Measurements from ENCODE around the gene OOEP.

Gene OOEP

DNA sequence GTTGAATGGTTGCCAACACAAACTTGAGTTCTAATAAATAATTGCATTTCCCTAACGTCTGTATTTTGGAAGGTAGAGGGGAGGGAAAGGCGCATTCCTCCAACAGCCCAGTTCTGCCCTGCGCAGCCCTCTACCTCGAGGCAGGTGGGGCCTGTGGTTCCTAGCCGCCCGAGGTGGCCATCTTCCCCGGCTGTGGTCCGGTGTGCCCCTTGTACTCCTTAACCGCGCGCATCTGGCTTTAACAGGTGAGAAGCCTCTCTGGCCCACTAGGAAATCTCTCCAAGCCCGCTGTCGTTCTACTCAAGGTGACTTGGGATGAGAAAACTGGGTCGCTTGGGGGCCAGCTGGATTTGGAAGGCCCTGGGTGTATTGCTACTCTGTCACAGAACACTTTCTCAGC lies 5.6 kb downstream of the OOEP start:
- DNase-seq = no peak

DNA sequence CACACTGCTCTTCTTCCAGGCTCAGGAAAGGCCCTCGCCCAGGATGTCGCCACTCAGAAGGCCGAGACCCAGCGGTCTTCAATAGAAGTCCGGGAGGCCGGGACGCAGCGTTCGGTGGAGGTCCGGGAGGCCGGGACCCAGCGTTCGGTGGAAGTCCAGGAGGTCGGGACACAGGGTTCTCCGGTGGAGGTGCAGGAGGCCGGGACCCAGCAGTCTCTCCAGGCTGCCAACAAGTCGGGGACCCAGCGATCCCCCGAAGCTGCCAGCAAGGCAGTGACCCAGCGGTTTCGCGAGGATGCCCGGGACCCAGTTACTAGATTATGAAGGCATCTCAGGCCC lies 6.2 kb downstream of the OOEP start:
- DNase-seq = no peak

DNA sequence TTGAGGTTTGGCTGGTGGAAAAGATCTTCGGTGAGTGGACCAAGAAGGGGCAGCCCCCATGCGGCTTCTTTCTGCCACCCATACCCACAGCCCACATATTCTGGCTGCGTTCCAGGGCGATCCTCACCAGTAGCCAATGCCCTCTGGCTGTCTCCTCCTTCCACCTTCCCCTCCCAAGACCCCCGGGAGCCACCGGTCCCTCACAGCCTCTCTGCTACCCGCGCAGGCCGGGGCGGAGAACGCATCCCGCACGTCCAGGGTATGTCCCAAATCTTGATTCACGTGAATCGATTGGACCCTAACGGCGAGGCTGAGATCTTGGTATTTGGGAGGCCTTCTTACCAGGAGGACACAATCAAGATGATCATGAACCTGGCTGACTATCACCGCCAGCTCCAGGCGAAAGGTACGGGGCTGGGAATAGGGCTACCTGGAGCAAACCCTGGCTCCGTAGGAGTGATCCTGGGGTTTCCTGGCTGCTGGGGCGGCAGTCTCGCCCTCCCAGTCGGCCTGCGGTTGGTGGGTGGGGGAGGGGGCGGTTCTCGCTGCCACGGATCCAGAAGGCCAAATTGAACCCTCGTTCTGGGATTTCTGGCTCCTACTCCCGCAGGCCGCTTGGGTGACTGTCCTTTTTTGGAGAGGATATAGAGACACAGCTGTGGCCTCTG lies 6.7 kb downstream of the OOEP start:
- no peak for DNase-seq

DNA sequence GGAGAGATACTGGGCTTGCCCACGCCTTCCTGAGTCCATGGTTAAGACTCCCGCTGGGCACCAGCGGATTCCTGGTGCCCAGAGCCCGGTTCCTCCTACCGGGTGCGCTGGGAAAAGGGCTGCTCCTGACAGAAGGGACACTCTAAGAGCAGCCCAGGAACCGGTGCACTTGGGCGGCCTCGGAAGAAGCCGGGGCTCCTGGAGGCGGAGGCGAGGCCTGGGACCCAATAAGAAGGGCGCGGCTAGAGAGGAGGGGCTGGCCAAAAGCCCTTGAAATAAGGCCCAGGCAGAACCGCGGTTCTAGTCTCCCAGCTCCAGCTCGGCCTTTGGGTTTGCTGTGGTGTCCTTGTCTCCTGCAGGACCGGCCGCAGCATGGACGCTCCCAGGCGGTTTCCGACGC lies 7.3 kb downstream of the OOEP start, which contains the start of gene KHDC3L:
KHDC3L (plus strand) TSS at position 301 of the 400 bp plus-strand sequence; CDS start at position 373, 72 bp downstream.
- no peak for DNase-seq

DNA sequence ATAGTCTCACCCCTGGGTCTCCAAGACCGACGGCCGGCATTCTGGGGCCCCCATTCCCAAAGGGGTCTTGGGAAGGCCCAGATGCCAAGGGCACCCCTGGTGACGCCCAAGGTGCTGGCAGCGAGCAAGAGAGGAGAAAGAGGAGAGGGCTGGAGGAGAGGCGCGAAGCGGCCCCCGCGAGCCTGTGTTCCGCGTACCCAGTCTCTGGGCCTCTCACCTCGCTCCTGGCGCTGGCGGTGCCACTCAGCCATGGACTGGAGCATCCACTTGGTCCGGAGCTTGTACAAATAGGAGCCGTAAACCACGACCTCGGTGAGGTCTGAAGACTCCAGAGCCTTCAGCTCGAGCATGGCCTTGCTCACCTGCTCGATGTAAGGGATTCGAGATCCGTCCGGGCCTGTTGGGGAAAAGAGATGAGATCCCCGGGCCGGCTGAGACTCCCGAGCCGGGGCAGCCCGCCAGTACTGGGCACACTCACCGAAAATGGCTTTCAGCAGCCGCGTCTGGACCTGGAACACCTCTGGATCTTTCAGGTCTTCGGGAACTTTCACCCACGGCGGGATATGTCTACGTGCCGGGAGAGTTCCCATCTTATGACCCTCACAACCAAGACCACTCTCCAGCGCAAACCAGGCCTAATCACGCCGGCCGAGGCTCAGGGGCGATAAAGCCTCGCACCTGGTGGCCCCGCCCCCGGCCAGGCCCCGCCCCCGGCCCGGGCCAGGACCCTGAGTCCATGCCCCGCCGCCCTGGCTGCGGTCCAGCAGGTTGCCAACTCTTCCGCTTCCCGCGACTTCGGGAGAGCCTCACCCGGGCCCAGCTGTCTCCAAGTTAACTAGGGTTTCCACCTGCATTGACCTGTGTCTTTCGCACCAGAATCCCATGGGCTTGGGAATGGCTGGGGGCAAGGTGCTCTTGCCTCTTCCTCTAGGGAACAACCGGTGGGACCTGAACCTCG lies 15.8 kb downstream of the OOEP start, which contains the start of gene DPPA5:
DPPA5 (minus strand) TSS at position 641 of the 958 bp plus-strand sequence; CDS start at position 590, 51 bp downstream.
- no peak for DNase-seq

DNA sequence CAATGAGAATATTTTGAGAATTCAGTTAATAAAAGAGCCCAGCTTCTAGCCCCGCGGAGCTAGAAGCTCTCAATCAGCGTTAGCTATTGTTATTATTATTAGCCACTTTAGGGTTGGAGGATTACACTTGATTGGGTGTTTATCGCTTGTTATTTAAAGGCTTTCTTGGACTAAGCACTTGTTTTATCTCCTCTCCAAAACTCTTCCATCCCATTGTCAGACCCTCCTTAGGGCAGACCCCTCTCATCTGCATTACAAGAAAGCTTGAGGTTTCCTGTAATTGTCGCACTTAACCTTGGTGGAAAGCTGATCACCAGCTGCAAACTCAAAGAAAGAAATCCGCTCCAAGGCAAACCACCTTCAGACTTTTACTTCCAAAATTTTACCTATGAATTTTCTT lies 20.4 kb downstream of the OOEP start:
- no peak for DNase-seq

DNA sequence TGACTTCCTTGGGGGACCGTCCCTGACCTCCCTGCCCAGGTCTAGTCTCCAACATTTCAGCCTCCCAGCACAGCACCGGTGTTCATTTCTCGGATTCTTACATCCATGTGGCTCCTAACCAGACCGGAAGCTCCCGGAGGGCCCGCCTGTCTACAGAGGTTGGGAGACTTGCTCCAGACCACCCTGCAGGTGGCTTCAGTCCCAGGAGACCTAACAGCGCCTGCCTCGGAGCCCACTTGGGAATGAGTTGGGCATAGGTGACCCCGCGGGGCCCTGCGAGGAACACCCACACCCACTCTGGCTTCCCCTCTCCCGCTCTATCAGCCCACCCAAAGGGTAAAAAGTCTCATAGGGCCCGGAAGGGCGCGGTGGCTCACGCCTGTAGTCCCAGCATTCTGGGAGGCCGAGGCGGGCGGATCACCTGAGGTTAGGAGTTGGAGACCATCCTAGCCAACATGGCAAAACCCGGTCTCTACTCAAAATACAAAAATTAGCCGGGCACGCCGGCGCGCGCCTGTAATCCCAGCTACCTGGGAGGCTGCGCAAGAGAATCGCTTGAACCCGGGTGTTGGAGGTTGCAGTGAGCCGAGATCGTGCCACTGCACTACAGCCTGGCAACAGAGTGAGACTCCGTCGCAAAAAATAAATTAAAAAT lies 21.0 kb downstream of the OOEP start:
- DNase-seq = no peak

DNA sequence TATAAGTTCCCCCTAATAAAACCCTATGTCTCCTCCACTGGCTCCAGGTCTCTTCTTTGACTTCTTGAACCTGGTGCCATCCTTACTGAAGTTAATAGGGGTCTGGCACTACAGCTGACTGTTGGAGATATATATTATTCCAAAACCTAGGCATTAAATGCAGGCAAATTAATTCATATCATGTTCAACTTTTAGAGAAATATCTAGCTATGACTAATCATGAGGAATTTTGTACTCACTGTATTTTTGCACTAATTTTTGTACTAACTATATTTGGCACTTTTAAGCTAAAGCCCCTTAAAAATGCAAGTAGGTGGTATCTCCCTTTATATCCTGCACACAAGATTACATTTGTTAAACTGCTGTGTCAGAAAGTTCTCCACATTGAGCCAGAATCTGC lies 26.5 kb downstream of the OOEP start:
- DNase-seq = no peak

DNA sequence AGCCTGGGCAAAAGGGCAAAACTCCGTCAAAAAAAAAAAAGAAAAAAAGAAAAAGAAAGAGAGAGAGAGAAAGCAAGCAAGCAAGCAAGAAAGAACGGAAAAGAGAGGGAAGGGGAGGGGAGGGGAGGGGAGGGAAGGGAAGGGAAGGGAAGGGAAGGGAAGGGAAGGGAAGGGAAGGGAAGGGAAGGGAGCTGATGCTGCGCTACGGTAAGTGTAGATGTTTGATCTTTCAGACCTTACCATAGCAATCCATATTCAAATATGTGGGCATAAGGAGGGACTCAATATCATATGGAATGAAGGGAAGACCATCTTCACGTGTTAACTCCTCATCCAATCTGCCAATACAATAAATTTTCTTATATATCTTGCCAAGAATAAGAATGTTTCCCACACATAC lies 27.5 kb downstream of the OOEP start:
- no peak for DNase-seq

DNA sequence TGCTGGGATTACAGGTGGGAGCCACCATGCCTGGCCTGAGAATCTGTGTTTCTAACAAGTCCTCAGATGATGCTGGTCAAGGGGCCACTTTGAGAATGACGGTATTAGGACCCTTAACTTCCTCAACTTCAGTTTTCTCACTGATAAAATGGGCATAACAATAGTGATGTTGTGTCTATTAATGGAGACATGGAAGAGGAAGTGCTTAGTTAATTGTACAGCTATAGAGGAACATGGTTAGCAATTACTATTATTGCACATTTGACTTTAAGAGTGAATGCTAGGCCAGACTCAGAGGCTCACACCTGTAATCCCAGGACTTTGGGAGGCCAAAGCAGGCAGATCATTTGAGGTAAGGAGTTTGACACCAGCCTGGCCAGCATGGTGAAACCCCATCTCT lies 28.4 kb downstream of the OOEP start:
- DNase-seq = no peak

DNA sequence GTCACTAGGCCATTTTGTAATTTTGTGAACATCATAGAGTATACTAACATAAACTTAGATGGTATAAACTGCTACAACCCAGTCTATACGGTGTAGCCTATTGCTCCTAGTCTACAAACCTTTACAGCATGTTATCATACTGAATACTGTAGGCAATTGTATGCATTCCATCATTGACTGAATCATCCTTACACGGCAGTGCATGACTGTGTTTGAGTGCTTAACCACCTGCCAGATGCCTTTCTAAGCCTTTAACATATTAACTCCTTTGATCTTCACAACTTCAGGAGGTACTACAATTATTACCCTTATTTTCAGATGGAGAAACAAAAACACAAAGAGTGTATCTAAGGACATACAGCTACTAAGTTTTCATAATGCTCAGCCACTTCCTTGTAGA lies 29.6 kb downstream of the OOEP start:
- DNase-seq = no peak

DNA sequence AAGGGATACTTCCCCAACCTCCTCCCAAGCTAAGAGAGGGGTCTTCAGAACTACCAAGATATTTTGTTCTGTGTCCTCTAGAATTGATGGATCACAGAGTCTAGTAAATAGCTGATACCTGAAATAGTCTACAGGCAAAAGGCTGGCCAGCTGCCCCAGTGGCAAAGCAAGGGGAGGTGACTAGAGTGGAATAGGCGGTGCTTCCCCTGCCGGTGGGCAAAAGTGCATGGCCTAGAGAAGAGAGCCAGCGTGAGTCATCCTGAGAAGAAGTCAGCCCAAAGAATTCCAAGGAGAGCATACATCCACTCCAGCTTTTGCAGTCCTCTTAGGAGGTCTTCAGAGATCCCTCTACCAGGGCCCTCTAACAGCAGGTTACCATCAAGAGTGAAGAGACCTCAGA lies 30.4 kb downstream of the OOEP start:
- no peak for DNase-seq

DNA sequence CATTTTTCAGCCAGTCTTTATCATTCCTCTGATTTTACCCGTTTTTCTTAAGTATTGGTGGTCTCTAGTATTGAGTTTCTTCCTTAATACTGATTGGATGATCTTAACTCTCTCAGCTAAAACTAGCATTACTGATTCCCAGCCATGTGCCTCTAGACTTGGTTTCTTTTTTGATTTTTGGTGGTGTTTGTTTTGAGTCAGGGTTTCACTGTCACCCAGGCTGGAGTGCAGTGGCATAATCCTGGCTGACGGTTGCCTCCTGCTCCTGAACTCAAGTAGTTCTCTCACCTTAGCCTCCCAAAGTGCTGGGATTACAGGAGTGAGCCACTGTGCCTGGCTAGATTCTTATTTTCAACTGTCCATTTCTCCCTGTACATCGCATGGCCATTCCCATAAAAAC lies 40.5 kb downstream of the OOEP start:
- no peak for DNase-seq

DNA sequence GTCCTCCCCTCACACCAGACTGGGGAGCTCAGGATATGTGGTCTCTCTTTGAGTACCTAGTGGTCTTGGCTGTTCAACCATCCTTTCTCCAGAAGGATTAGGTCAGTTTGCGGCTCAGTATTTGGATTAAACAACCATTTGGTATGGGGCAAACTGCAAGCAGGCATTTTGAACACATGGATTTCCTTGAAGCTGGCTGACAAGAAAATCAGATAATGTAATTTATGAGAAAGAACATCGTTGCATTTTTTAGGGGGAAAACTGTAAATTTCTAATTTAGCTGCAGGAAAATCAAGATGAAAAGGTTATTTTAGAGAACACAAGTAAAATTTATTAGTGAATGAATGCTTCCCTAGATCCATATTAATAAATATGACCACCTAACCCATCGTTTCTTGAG lies 40.9 kb downstream of the OOEP start:
- no peak for DNase-seq

DNA sequence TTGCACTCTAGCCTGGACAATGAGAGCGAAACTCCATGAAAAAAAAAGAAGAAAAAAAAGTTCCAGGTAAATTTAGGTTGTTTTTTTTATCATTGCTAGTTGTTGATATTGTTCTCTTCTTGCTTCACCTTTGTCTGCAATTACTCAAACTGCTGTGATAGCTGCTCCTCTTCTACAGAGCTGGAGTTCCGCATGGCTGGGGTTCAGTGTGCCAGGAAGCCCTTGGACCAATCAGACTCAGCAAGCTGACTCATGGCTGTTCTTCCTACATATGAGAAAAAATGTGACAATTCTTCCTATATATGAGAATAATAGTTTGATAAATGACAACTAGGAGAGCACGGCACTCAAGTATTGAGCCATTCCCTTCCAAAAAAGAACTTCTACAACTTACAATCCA lies 44.0 kb downstream of the OOEP start:
- DNase-seq = no peak

DNA sequence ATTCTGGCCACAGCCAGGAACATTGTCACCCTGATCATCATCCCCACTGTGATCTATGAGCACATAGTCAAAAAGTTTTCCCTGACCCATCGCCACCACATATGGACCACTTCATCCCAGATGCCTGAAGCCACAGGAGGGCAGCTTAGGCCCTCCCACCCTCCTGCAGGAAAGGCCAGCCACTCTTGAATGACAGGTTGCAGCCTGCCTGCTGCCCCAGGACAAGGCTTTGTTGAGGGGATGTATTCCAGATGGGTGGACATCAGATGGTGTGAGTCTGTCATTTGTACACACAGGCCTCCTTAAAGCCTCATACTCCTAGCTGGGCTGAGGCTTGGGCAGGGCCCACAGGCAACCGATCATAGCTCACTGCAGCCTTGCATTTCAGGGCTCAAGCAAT lies 46.4 kb downstream of the OOEP start:
- no peak for DNase-seq
